HEK293 (cell line): ENCODE results near the gene KRTCAP3.

Experiments used
- CTCF ChIP-seq: fragments of 450-650 bp; formaldehyde crosslinking; IDR thresholded peaks from 2 replicates; pipeline ENCODE4 v1.5.1; 2016; ENCODE audit warnings: missing biosample characterization, missing genetic modification characterization
- ELK4 ChIP-seq: IDR thresholded peaks from 2 replicates; pipeline ENCODE4 v1.6.1; 2011; ENCODE audit warnings: mild to moderate bottlenecking, low read depth, low read length, borderline replicate concordance
- PBX3 ChIP-seq: sonication (generic); formaldehyde crosslinking; IDR thresholded peaks from 2 replicates; pipeline ENCODE4 v1.8.1; 2022; ENCODE audit warnings: mild to moderate bottlenecking, moderate library complexity, missing genetic modification reagents
- SALL2 ChIP-seq: fragments of 450-650 bp; formaldehyde crosslinking; IDR thresholded peaks from 2 replicates; pipeline ENCODE4 v1.5.0; 2017; ENCODE audit warnings: missing biosample characterization, mild to moderate bottlenecking, missing genetic modification characterization, borderline replicate concordance
- ZBTB21 ChIP-seq: fragments of 450-650 bp; formaldehyde crosslinking; IDR thresholded peaks from 2 replicates; pipeline ENCODE4 v1.5.1; 2017; ENCODE audit warnings: missing biosample characterization, missing genetic modification characterization
- ZBTB48 ChIP-seq: fragments of 450-650 bp; formaldehyde crosslinking; IDR thresholded peaks from 2 replicates; pipeline ENCODE4 v1.5.1; 2016; ENCODE audit warnings: missing biosample characterization, missing genetic modification characterization
- ZBTB8A ChIP-seq: fragments of 450-650 bp; formaldehyde crosslinking; IDR thresholded peaks from 2 replicates; pipeline ENCODE4 v1.5.1; 2016; ENCODE audit warnings: missing biosample characterization, missing genetic modification characterization
- ZNF274 ChIP-seq, 2 experiments: fragments of 200-500 bp in 1 of 2; fragments of 450-650 bp in 1 of 2; sonication (Bioruptor generic) in 1 of 2; formaldehyde crosslinking in 1 of 2; IDR thresholded peaks; 2 replicates each; pipeline versions ENCODE4 v1.5.1 to v1.6.1; 2014 to 2016; ENCODE audit warnings: borderline replicate concordance in 1 of 2, inconsistent platforms in 1 of 2, low read length in 1 of 2, missing biosample characterization in 1 of 2, missing genetic modification characterization in 1 of 2
- ZNF311 ChIP-seq: fragments of 450-650 bp; formaldehyde crosslinking; IDR thresholded peaks from 2 replicates; pipeline ENCODE4 v1.5.1; 2017; ENCODE audit warnings: missing biosample characterization, missing genetic modification characterization, borderline replicate concordance
- ZNF394 ChIP-seq: fragments of 450-650 bp; formaldehyde crosslinking; IDR thresholded peaks from 2 replicates; pipeline ENCODE4 v1.5.1; 2016; ENCODE audit warnings: missing biosample characterization, missing genetic modification characterization, mild to moderate bottlenecking, moderate library complexity, borderline replicate concordance
- ZNF473 ChIP-seq: fragments of 450-650 bp; formaldehyde crosslinking; IDR thresholded peaks from 2 replicates; pipeline ENCODE4 v1.5.1; 2017; ENCODE audit warnings: missing biosample characterization, missing genetic modification characterization
- ZNF510 ChIP-seq: fragments of 450-650 bp; formaldehyde crosslinking; IDR thresholded peaks from 2 replicates; pipeline ENCODE4 v1.5.1; 2018; ENCODE audit warnings: mild to moderate bottlenecking, missing genetic modification characterization, missing biosample characterization; ENCODE audit not compliant: insufficient replicate concordance

- TF ChIP-seq ZNF394 (tag by site-specific recombination) (no peak), PBX3 (CRISPR knock-in tag) (no peak; the same call in 1 of the 2 replicates), ZNF311 (no peak), ELK4 (no peak), SALL2 (no peak), ZBTB48 (tag by site-specific recombination) (peak; percentile 59; the same call in 1 of the 2 replicates), ZBTB8A (tag by site-specific recombination) (peak; percentile 46; the same call in 1 of the 2 replicates), CTCF (tag by site-specific recombination) (peak; percentile 44; the same call in 1 of the 2 replicates), ZNF274 (IDR thresholded peaks at IDR 0.05; ENCODE audit: low read length) (no peak), ZNF274 (tag by site-specific recombination; IDR thresholded peaks at IDR 0.05; ENCODE audit: borderline replicate concordance) (no peak), ZBTB21 (no peak), ZNF473 (tag by site-specific recombination) (no peak), ZNF510 (tag by site-specific recombination) (no peak)
Observed at GRCh38 chr2:27408601-27409320, 33.4 kb upstream of the KRTCAP3 start.
